ENCODE data around the gene TEX22.

The TEX22 gene

GRCh38 chr14:105382343-105383082, 15.8 kb upstream of the TEX22 start:
- no peaks in the 10 kb centered on the region for H3K9me3 ChIP-seq (ENCODE audit: low read length)
- H3K27me3 ChIP-seq (ENCODE audit: insufficient read depth, low read length), result peaks cover 3% of the 10 kb centered on the region; the same call in 1 of the 2 replicates
- H3K9me2 ChIP-seq (ENCODE audit: low read depth, low read length), result no peaks in the 10 kb centered on the region
- H3K79me2 ChIP-seq (ENCODE audit: insufficient read depth, low read length), result no peaks in the 10 kb centered on the region
- H3K9ac ChIP-seq (ENCODE audit: low read length), result no peak overlapping the region
- no peaks in the 10 kb centered on the region for H3K4me1 ChIP-seq (ENCODE audit: insufficient read depth, low read length, severe bottlenecking)
- no peak overlapping the region for H3K4me3 ChIP-seq (ENCODE audit: low read depth, low read length, poor library complexity, severe bottlenecking)
- H2AFZ ChIP-seq (ENCODE audit: low read length), result no peak overlapping the region
- TF ChIP-seq, protein P1, sequence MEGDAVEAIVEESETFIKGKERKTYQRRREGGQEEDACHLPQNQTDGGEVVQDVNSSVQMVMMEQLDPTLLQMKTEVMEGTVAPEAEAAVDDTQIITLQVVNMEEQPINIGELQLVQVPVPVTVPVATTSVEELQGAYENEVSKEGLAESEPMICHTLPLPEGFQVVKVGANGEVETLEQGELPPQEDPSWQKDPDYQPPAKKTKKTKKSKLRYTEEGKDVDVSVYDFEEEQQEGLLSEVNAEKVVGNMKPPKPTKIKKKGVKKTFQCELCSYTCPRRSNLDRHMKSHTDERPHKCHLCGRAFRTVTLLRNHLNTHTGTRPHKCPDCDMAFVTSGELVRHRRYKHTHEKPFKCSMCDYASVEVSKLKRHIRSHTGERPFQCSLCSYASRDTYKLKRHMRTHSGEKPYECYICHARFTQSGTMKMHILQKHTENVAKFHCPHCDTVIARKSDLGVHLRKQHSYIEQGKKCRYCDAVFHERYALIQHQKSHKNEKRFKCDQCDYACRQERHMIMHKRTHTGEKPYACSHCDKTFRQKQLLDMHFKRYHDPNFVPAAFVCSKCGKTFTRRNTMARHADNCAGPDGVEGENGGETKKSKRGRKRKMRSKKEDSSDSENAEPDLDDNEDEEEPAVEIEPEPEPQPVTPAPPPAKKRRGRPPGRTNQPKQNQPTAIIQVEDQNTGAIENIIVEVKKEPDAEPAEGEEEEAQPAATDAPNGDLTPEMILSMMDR (IDR thresholded peaks at IDR 0.05; ENCODE audit: low read length), result no peak
- no peak for TF ChIP-seq EZH2 (IDR thresholded peaks at IDR 0.05; ENCODE audit: borderline replicate concordance, low read length)
- H4K20me1 ChIP-seq (ENCODE audit: insufficient read depth, low read length), result no peaks in the 10 kb centered on the region
- H3F3A ChIP-seq (ENCODE audit: insufficient read depth, low read length), result no peaks in the 10 kb centered on the region
- H3K27ac ChIP-seq (ENCODE audit: low read depth, low read length, poor library complexity, severe bottlenecking), result no peak overlapping the region
- H3K4me2 ChIP-seq (ENCODE audit: low read length), result no peak overlapping the region
- H3K36me3 ChIP-seq (ENCODE audit: insufficient read depth, low read length), result no peaks in the 10 kb centered on the region

DNA sequence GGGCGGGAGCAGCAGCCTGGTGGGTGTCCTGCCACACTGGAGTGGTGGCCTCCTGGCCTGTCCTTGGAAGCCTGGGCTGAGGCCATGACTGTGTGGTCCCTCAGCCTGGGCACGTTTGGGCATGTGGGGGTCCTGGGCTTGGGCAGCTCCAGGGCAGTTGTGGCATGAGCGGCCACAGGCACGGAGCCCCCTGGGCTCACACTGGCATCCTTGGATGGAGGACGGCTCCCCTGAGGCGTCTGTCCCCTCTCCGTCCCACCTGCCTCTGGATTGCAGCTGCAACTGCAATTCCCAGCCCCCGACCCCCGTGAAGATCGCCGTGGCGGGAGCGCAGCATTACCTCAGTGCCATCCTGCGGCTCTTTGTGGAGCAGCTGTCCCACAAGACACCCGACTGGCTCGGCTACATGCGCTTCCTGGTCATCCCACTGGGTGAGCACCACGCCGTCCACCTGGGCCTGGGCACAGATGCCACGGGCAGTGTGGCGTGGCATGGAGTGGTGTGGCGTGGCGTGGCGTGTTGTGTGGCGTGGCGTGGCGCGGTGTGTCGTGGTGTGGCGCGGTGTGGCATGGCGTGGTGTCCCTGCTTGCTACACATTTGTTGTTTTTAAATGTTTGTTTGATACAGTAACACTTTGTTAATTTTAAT, 15.1 kb upstream of the TEX22 start:
- H3K4me3 ChIP-seq (ENCODE audit: low read depth, low read length, poor library complexity, severe bottlenecking), result no peak overlapping the region
- H3K4me1 ChIP-seq (ENCODE audit: insufficient read depth, low read length, severe bottlenecking), result no peaks in the 10 kb centered on the region
- H2AFZ ChIP-seq (ENCODE audit: low read length), result no peak overlapping the region
- no peak for TF ChIP-seq EZH2 (IDR thresholded peaks at IDR 0.05; ENCODE audit: borderline replicate concordance, low read length)
- TF ChIP-seq, protein P1 (IDR thresholded peaks at IDR 0.05; ENCODE audit: low read length), result no peak
- H4K20me1 ChIP-seq (ENCODE audit: insufficient read depth, low read length), result no peaks in the 10 kb centered on the region
- H3K27me3 ChIP-seq (ENCODE audit: insufficient read depth, low read length), result peaks cover 3% of the 10 kb centered on the region; the same call in 1 of the 2 replicates
- H3K79me2 ChIP-seq (ENCODE audit: insufficient read depth, low read length), result no peaks in the 10 kb centered on the region
- no peak overlapping the region for H3K27ac ChIP-seq (ENCODE audit: low read depth, low read length, poor library complexity, severe bottlenecking)
- no peaks in the 10 kb centered on the region for H3F3A ChIP-seq (ENCODE audit: insufficient read depth, low read length)
- H3K4me2 ChIP-seq (ENCODE audit: low read length), result no peak overlapping the region
- no peak overlapping the region for H3K9ac ChIP-seq (ENCODE audit: low read length)
- H3K9me3 ChIP-seq (ENCODE audit: low read length), result no peaks in the 10 kb centered on the region
- no peaks in the 10 kb centered on the region for H3K9me2 ChIP-seq (ENCODE audit: low read depth, low read length)
- no peaks in the 10 kb centered on the region for H3K36me3 ChIP-seq (ENCODE audit: insufficient read depth, low read length)

DNA sequence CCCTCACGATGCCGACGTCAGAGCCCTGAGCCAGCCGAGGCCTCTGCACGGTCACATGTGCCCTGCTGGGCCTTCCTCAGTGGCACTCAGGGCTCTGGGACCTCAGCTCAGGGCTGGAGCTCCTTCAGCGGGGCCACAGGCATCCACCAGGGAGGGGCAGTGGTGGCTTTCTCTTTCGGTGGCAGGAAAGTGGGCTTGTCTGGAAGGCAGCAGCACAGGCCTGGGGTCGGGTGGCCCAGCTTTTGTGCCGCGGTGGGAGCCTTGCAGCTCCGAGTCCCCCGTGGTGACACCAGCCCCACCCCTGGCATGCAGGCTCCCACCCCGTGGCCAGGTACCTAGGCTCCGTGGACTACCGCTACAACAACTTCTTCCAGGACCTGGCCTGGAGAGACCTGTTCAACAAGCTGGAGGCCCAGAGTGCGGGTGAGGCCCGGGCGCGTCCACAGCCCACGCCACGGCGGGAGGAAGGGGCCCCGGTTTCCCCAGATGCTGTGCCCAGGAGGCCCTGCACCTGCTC, 14.2 kb upstream of the TEX22 start:
- Histone ChIP-seq H3K9me3 (ENCODE audit: low read length) (no peaks in the 10 kb centered on the region), H3K27me3 (ENCODE audit: insufficient read depth, low read length) (peaks cover 8% of the 10 kb centered on the region; the same call in 1 of the 2 replicates), H3K4me1 (ENCODE audit: insufficient read depth, low read length, severe bottlenecking) (no peaks in the 10 kb centered on the region), H3K4me3 (ENCODE audit: low read depth, low read length, poor library complexity, severe bottlenecking) (no peak overlapping the region), H2AFZ (ENCODE audit: low read length) (no peak overlapping the region), H3F3A (ENCODE audit: insufficient read depth, low read length) (no peaks in the 10 kb centered on the region), H3K9ac (ENCODE audit: low read length) (no peak overlapping the region), H3K79me2 (ENCODE audit: insufficient read depth, low read length) (no peaks in the 10 kb centered on the region), H3K36me3 (ENCODE audit: insufficient read depth, low read length) (no peaks in the 10 kb centered on the region), H4K20me1 (ENCODE audit: insufficient read depth, low read length) (no peaks in the 10 kb centered on the region), H3K9me2 (ENCODE audit: low read depth, low read length) (no peaks in the 10 kb centered on the region), H3K4me2 (ENCODE audit: low read length) (no peak overlapping the region), H3K27ac (ENCODE audit: low read depth, low read length, poor library complexity, severe bottlenecking) (no peak overlapping the region)
- TF ChIP-seq, protein P1 (IDR thresholded peaks at IDR 0.05; ENCODE audit: low read length), result no peak
- no peak for TF ChIP-seq EZH2 (IDR thresholded peaks at IDR 0.05; ENCODE audit: borderline replicate concordance, low read length)
